ENCODE data around the gene HOXB2.
A peak's percentile ranks its signal among the peaks of the same experiment; 100 is the strongest.

Gene HOXB2

GRCh38 chr17:48564188-48565021 is 19.5 kb upstream of the HOXB2 start:
- peaks cover 23% of the 10 kb centered on the region for H3K27me3 Mint-ChIP-seq
- peaks cover 10% of the 10 kb centered on the region for H3K4me1 Mint-ChIP-seq (ENCODE audit: low read depth)
- DNase-seq: no peak
- H3K36me3 Mint-ChIP-seq (ENCODE audit: low read depth): no peaks in the 10 kb centered on the region
- no peak overlapping the region for H3K27ac Mint-ChIP-seq
- no peaks in the 10 kb centered on the region for H3K9me3 Mint-ChIP-seq
- peak overlapping the region; percentile 51 for H3K4me3 Mint-ChIP-seq

- no peak overlapping the region for H3K4me3 Mint-ChIP-seq
- no peaks in the 10 kb centered on the region for H3K36me3 Mint-ChIP-seq (ENCODE audit: low read depth)
- H3K27me3 Mint-ChIP-seq: peaks cover 26% of the 10 kb centered on the region
- H3K27ac Mint-ChIP-seq: no peak overlapping the region
- H3K9me3 Mint-ChIP-seq: no peaks in the 10 kb centered on the region
- peaks cover 10% of the 10 kb centered on the region for H3K4me1 Mint-ChIP-seq (ENCODE audit: low read depth)
- DNase-seq: no peak
Measured at GRCh38 chr17:48563867-48564187, 18.9 kb upstream of the HOXB2 start.

- Mint-ChIP-seq H3K36me3 (ENCODE audit: low read depth) (no peaks in the 10 kb centered on the region), H3K4me1 (ENCODE audit: low read depth) (peaks cover 9% of the 10 kb centered on the region), H3K27me3 (peaks cover 30% of the 10 kb centered on the region), H3K9me3 (no peaks in the 10 kb centered on the region), H3K4me3 (no peak overlapping the region), H3K27ac (no peak overlapping the region)
- DNase-seq: no peak
Measured at GRCh38 chr17:48563385-48563838, 18.5 kb upstream of the HOXB2 start.

- Mint-ChIP-seq H3K27ac (no peak overlapping the region), H3K36me3 (ENCODE audit: low read depth) (no peaks in the 10 kb centered on the region), H3K9me3 (no peaks in the 10 kb centered on the region), H3K27me3 (peaks cover 34% of the 10 kb centered on the region), H3K4me1 (ENCODE audit: low read depth) (peaks cover 6% of the 10 kb centered on the region), H3K4me3 (no peak overlapping the region)
- no peak for DNase-seq
Measured at GRCh38 chr17:48562934-48563333, 18.0 kb upstream of the HOXB2 start.

- no peaks in the 10 kb centered on the region for H3K36me3 Mint-ChIP-seq (ENCODE audit: low read depth)
- no peak for DNase-seq
- H3K9me3 Mint-ChIP-seq: no peaks in the 10 kb centered on the region
- H3K27me3 Mint-ChIP-seq: peaks cover 38% of the 10 kb centered on the region
- no peak overlapping the region for H3K4me3 Mint-ChIP-seq
- no peak overlapping the region for H3K27ac Mint-ChIP-seq
- H3K4me1 Mint-ChIP-seq (ENCODE audit: low read depth): peaks cover 6% of the 10 kb centered on the region
Measured at GRCh38 chr17:48561884-48562810, 17.2 kb upstream of the HOXB2 start.

GRCh38 chr17:48559840-48560817 is 15.2 kb upstream of the HOXB2 start:
- Mint-ChIP-seq H3K4me3 (no peak overlapping the region), H3K27ac (no peak overlapping the region), H3K27me3 (peaks cover 56% of the 10 kb centered on the region), H3K9me3 (no peaks in the 10 kb centered on the region), H3K4me1 (ENCODE audit: low read depth) (peaks cover 11% of the 10 kb centered on the region), H3K36me3 (ENCODE audit: low read depth) (no peaks in the 10 kb centered on the region)
- DNase-seq: no peak

- no peak for DNase-seq
- no peak overlapping the region for H3K27ac Mint-ChIP-seq
- no peaks in the 10 kb centered on the region for H3K9me3 Mint-ChIP-seq
- H3K27me3 Mint-ChIP-seq: peaks cover 64% of the 10 kb centered on the region
- H3K36me3 Mint-ChIP-seq (ENCODE audit: low read depth): no peaks in the 10 kb centered on the region
- H3K4me3 Mint-ChIP-seq: no peak overlapping the region
- H3K4me1 Mint-ChIP-seq (ENCODE audit: low read depth): peaks cover 10% of the 10 kb centered on the region
Measured at GRCh38 chr17:48559122-48559839, 14.4 kb upstream of the HOXB2 start.

- Mint-ChIP-seq H3K4me3 (no peak overlapping the region), H3K4me1 (ENCODE audit: low read depth) (peaks cover 9% of the 10 kb centered on the region), H3K9me3 (no peaks in the 10 kb centered on the region), H3K36me3 (ENCODE audit: low read depth) (no peaks in the 10 kb centered on the region), H3K27ac (no peak overlapping the region), H3K27me3 (peaks cover 64% of the 10 kb centered on the region)
- DNase-seq: no peak
Measured at GRCh38 chr17:48558831-48559121, 13.9 kb upstream of the HOXB2 start.

GRCh38 chr17:48558057-48558830 is 13.3 kb upstream of the HOXB2 start:
- Mint-ChIP-seq H3K27ac (no peak overlapping the region), H3K4me1 (ENCODE audit: low read depth) (peaks cover 7% of the 10 kb centered on the region), H3K36me3 (ENCODE audit: low read depth) (no peaks in the 10 kb centered on the region), H3K27me3 (peaks cover 58% of the 10 kb centered on the region), H3K4me3 (no peak overlapping the region), H3K9me3 (no peaks in the 10 kb centered on the region)
- DNase-seq: no peak

- peaks cover 7% of the 10 kb centered on the region for H3K4me1 Mint-ChIP-seq (ENCODE audit: low read depth)
- no peak overlapping the region for H3K27ac Mint-ChIP-seq
- H3K4me3 Mint-ChIP-seq: no peak overlapping the region
- no peaks in the 10 kb centered on the region for H3K36me3 Mint-ChIP-seq (ENCODE audit: low read depth)
- no peaks in the 10 kb centered on the region for H3K9me3 Mint-ChIP-seq
- H3K27me3 Mint-ChIP-seq: peaks cover 46% of the 10 kb centered on the region
- DNase-seq: no peak
Measured at GRCh38 chr17:48556576-48557401, 11.9 kb upstream of the HOXB2 start.

GRCh38 chr17:48556229-48556575 is 11.3 kb upstream of the HOXB2 start:
- no peak for DNase-seq
- H3K4me1 Mint-ChIP-seq (ENCODE audit: low read depth): peaks cover 7% of the 10 kb centered on the region
- no peaks in the 10 kb centered on the region for H3K9me3 Mint-ChIP-seq
- H3K27me3 Mint-ChIP-seq: peaks cover 42% of the 10 kb centered on the region
- no peak overlapping the region for H3K4me3 Mint-ChIP-seq
- H3K27ac Mint-ChIP-seq: no peak overlapping the region
- H3K36me3 Mint-ChIP-seq (ENCODE audit: low read depth): no peaks in the 10 kb centered on the region

GRCh38 chr17:48555258-48556228 is 10.6 kb upstream of the HOXB2 start:
- no peak for DNase-seq
- no peaks in the 10 kb centered on the region for H3K36me3 Mint-ChIP-seq (ENCODE audit: low read depth)
- H3K9me3 Mint-ChIP-seq: no peaks in the 10 kb centered on the region
- peak overlapping the region; percentile 67 for H3K4me3 Mint-ChIP-seq
- peak overlapping the region; percentile 37 for H3K27ac Mint-ChIP-seq
- peaks cover 7% of the 10 kb centered on the region for H3K4me1 Mint-ChIP-seq (ENCODE audit: low read depth)
- H3K27me3 Mint-ChIP-seq: peaks cover 42% of the 10 kb centered on the region
